PC-9 (cell line): ENCODE data around the gene SPPL3. TPM values are rescaled to one million over a fixed set of nuclear protein-coding genes. Genes with fewer than 3 reads are reported as not detected.

ENCODE experiments used
- BruUV-seq: library from RNA; stranded (reverse); fragments of 400-500 nt; replicated peaks from 2 replicates; lab custom pipeline; 2021; lab: Mats Ljungman, UMichigan
- CTCF ChIA-PET: fragments of 300-600 bp; sonication (Branson Sonifier 250); formaldehyde crosslinking; loops from one replicate; lab custom pipeline; 2022; ENCODE audit warnings: antibody characterized with exemption; lab: Charles Lee
- POLR2A ChIA-PET: fragments of 300-600 bp; sonication (Branson Sonifier 250); formaldehyde crosslinking; loops from one replicate; lab custom pipeline; 2022; ENCODE audit warnings: antibody characterized with exemption; ENCODE audit not compliant: unreplicated experiment; lab: Charles Lee
- DNase-seq, 2 experiments: peaks; one replicate each; pipeline versions ENCODE4 v3.0.0 to v3.0.0-alpha.2; 2015 to 2022; ENCODE audit warnings: mixed read lengths in 1 of 2
- H2AFZ ChIP-seq: fragments of 200-600 bp; sonication (generic); 2 replicates; pipeline ENCODE4 v1.8.1; 2017; ENCODE audit warnings: antibody characterized with exemption
- H3F3A ChIP-seq: fragments of 200-600 bp; sonication (generic); 2 replicates; pipeline ENCODE4 v1.8.1; 2017; ENCODE audit warnings: antibody characterized with exemption, mild to moderate bottlenecking, low read depth; ENCODE audit not compliant: insufficient read depth
- H3K27ac ChIP-seq: fragments of 200-600 bp; sonication (generic); 2 replicates; pipeline ENCODE4 v1.6.1; 2016; ENCODE audit warnings: mixed run types
- H3K27me3 ChIP-seq: fragments of 200-600 bp; sonication (generic); 2 replicates; pipeline ENCODE4 v1.6.1; 2016; ENCODE audit warnings: low read depth, mixed run types; ENCODE audit not compliant: insufficient read depth
- H3K36me3 ChIP-seq: fragments of 200-600 bp; sonication (generic); 2 replicates; pipeline ENCODE4 v1.6.1; 2016; ENCODE audit warnings: low read depth, mixed run types
- H3K4me1 ChIP-seq: fragments of 200-600 bp; sonication (generic); replicated peaks from 2 replicates; pipeline ENCODE4 v1.6.1; 2016; ENCODE audit warnings: mixed run types; ENCODE audit not compliant: insufficient read depth
- H3K4me2 ChIP-seq: fragments of 200-600 bp; sonication (generic); 2 replicates; pipeline ENCODE4 v1.6.1; 2017; ENCODE audit warnings: mixed run types
- H3K4me3 ChIP-seq: fragments of 200-600 bp; sonication (generic); 2 replicates; pipeline ENCODE4 v1.6.1; 2016; ENCODE audit warnings: mixed run types
- H3K79me2 ChIP-seq: fragments of 200-600 bp; sonication (generic); 2 replicates; pipeline ENCODE4 v1.6.1; 2017; ENCODE audit warnings: low read depth, mixed run types
- H3K9me2 ChIP-seq: fragments of 200-600 bp; sonication (generic); 2 replicates; pipeline ENCODE4 v1.8.1; 2017; ENCODE audit warnings: mild to moderate bottlenecking; ENCODE audit not compliant: insufficient read depth
- H3K9me3 ChIP-seq: fragments of 200-600 bp; sonication (generic); 2 replicates; pipeline ENCODE4 v1.8.1; 2016; ENCODE audit warnings: low read depth; ENCODE audit not compliant: insufficient read depth
- H4K20me1 ChIP-seq: fragments of 200-600 bp; sonication (generic); 2 replicates; pipeline ENCODE4 v1.8.1; 2017; ENCODE audit not compliant: insufficient read depth
- EZH2 ChIP-seq: fragments of 200-600 bp; sonication (generic); IDR thresholded peaks from 2 replicates; pipeline ENCODE4 v1.8.0; 2017; ENCODE audit warnings: antibody characterized with exemption, low read depth
- intact Hi-C: fragments of 100-400 bp; cut with micrococcal nuclease; formaldehyde crosslinking; loops from one replicate; pipeline ENCODE4 v1.10.0; 2022; ENCODE audit not compliant: unreplicated experiment
- total RNA-seq: library from RNA; stranded (reverse); gene quantifications from 2 replicates; pipeline ENCODE4 v1.2.3, GENCODE V29; 2021
- TF ChIP-seq, protein P1 (sequence below): fragments of 200-600 bp; sonication (generic); conservative IDR thresholded peaks from 2 replicates; pipeline ENCODE4 v1.6.1; 2017; ENCODE audit warnings: mixed run types, antibody characterized with exemption, mild to moderate bottlenecking, moderate library complexity

The SPPL3 gene
- total RNA-seq, 1 experiment from 2014 or later, result 44.7 TPM

DNA sequence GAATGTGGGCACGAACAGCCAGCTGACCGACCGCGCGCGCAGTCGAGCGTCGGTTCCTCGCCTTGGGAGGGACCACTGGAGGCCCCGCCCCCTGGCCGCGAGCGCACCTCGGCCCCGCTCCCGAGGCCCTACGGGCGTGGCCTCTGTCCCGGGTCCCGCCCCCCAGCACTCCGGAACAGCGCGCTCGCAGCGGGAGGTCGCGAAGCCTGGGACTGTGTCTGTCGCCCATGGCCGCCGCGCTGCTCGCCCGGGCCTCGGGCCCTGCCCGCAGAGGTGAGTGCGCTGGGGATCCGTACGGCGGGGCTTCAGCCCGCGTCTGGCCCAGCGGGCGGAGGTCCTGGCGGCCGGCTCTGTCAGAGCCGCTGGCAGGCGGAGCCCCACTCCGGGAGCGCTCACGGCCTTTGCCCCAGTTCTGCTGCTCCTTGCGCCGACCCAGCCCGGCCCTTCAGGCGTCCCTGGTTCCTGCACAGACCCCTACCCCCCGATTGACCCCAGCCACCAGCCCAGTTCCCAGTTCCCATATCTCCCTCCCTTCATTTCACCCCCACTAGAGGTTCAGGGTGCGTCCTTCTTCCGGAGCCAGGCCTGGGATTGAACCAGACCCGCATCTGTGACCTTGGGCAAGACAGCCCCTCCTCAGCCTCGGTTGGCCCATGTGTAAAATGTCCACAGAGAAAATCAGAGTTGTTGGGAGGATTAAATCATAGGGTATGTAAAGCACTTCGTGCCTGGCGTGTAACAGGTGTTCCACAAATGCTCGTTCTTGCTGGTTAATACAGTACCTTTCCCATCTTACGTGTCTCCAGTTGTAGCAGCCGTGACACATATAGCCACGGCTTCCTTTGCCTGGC lies 178.3 kb downstream of the SPPL3 start, which contains the start of gene ACADS:
TSS of gene ACADS (plus strand) at position 168 of the 851 bp plus-strand sequence. CDS start at position 228, 60 bp downstream.
- TF ChIP-seq, protein P1, sequence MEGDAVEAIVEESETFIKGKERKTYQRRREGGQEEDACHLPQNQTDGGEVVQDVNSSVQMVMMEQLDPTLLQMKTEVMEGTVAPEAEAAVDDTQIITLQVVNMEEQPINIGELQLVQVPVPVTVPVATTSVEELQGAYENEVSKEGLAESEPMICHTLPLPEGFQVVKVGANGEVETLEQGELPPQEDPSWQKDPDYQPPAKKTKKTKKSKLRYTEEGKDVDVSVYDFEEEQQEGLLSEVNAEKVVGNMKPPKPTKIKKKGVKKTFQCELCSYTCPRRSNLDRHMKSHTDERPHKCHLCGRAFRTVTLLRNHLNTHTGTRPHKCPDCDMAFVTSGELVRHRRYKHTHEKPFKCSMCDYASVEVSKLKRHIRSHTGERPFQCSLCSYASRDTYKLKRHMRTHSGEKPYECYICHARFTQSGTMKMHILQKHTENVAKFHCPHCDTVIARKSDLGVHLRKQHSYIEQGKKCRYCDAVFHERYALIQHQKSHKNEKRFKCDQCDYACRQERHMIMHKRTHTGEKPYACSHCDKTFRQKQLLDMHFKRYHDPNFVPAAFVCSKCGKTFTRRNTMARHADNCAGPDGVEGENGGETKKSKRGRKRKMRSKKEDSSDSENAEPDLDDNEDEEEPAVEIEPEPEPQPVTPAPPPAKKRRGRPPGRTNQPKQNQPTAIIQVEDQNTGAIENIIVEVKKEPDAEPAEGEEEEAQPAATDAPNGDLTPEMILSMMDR, result no peak
- TF ChIP-seq EZH2, result no peak
- Histone ChIP-seq H3K4me1 (no peaks in the 10 kb centered on the region; the same call in 1 of the 2 replicates), H3K79me2 (no peaks in the 10 kb centered on the region), H3K4me2 (peak within 1 kb of the TSS; percentile 80), H4K20me1 (no peaks in the 10 kb centered on the region), H2AFZ (peak within 1 kb of the TSS; percentile 82), H3K36me3 (no peaks in the 10 kb centered on the region), H3K27me3 (no peaks in the 10 kb centered on the region), H3F3A (peaks cover 11% of the 10 kb centered on the region; the same call in 1 of the 2 replicates), H3K9me2 (no peaks in the 10 kb centered on the region), H3K9me3 (no peaks in the 10 kb centered on the region), H3K4me3 (peak within 1 kb of the TSS; percentile 65), H3K27ac (no peak within 1 kb of the TSS)
- no TSS peak for BruUV-seq
- ChIA-PET CTCF (no interaction called here), POLR2A (interaction anchor here (0.6 kb wide), 1 partner anchor 435 kb away, joined by 5 read pairs; no protein-coding TSS in a partner anchor)
- intact Hi-C loops, result no loop called here
- DNase-seq, result peak; percentile 67 to 88

DNA sequence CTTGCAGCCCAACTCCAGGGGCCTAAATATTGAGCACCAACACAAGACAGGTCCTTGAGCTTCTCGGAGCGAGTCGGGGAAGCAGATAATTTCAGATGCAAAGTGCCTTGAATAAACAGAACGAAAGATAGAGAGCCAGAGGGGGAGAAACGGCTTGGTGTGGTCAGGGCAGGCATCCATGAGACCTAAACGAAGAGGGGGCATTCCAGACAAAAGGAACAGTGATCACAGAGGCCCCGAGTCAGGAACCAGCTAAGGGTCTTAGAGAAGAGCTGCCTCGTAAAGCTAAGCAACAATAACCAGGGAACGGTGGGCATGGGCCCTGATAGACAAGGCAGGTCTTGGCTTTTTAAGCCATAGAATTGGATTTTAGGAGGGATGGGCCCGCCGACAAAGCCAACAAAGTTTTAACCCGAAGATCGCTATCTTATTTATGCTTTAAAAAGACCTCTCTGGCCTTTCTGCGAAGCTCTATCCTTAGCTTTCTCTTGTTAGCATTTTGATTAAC lies 179.0 kb downstream of the SPPL3 start:
- Histone ChIP-seq H4K20me1 (no peaks in the 10 kb centered on the region), H3K9me3 (no peaks in the 10 kb centered on the region), H3F3A (peaks cover 11% of the 10 kb centered on the region; the same call in 1 of the 2 replicates), H3K4me2 (peak overlapping the region; percentile 80), H3K36me3 (no peaks in the 10 kb centered on the region; the same call in 1 of the 2 replicates), H3K4me1 (no peaks in the 10 kb centered on the region; the same call in 1 of the 2 replicates), H3K27me3 (no peaks in the 10 kb centered on the region), H2AFZ (peak overlapping the region; percentile 82), H3K79me2 (no peaks in the 10 kb centered on the region), H3K27ac (no peak overlapping the region), H3K4me3 (peak overlapping the region; percentile 65; the same call in 1 of the 2 replicates), H3K9me2 (no peaks in the 10 kb centered on the region)
- intact Hi-C loops, result no loop called here
- ChIA-PET POLR2A (interaction anchor here (0.6 kb wide), 1 partner anchor 434 kb away, joined by 5 read pairs; no protein-coding TSS in a partner anchor), CTCF (no interaction called here)
- no TSS peak for BruUV-seq
- no peak for DNase-seq
- TF ChIP-seq EZH2, result no peak
- TF ChIP-seq, protein P1, result no peak

DNA sequence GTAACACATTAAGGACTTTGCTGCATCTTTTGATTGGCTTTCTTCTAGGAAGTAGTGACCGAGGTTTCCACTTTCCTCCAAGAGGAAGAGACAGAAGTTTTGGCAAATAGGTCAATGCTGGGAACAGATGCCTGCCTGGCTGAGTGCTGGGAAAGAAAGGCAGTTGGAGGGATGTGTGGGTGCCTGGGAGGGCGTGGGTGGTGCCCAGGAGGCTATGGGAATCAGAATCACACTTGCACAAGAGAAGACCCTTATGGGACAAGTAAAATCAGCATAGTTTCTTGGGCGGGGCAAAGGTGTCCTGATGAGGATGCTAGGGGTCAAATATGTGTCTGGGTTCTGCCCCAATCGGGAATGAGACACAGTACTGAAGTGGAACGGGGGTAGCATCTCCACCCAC lies 179.4 kb downstream of the SPPL3 start:
- intact Hi-C loops, result no loop called here
- Histone ChIP-seq H3F3A (peaks cover 11% of the 10 kb centered on the region; the same call in 1 of the 2 replicates), H4K20me1 (no peaks in the 10 kb centered on the region), H3K9me3 (no peaks in the 10 kb centered on the region), H3K4me3 (peak overlapping the region; percentile 65; the same call in 1 of the 2 replicates), H3K4me1 (no peaks in the 10 kb centered on the region; the same call in 1 of the 2 replicates), H3K4me2 (peak overlapping the region; percentile 80), H3K36me3 (no peaks in the 10 kb centered on the region; the same call in 1 of the 2 replicates), H3K27ac (no peak overlapping the region), H3K9me2 (no peaks in the 10 kb centered on the region), H3K79me2 (no peaks in the 10 kb centered on the region), H3K27me3 (no peaks in the 10 kb centered on the region), H2AFZ (no peak overlapping the region)
- CTCF ChIA-PET, result no interaction called here
- DNase-seq, result no peak
- TF ChIP-seq EZH2, result no peak
- TF ChIP-seq, protein P1, result no peak
- no TSS peak for BruUV-seq
- POLR2A ChIA-PET, result no interaction called here
